Lung (tissue), 12 donors: ENCODE results near the gene GNL2. TPM values are rescaled to one million over a fixed set of nuclear protein-coding genes. Genes with fewer than 3 reads are reported as not detected.
"Not testable (repeated sequence)": the region's sequence is repeated elsewhere in the genome, so short reads cannot be mapped to it uniquely, and the experiment has no call there.

ENCODE experiments used
- ATAC-seq: fragments of 200-7000 bp; cut with Tn5 transposase; one replicate; pipeline ENCODE4 v1.9.1; 2020; ENCODE audit warnings: moderate number of reproducible peaks; ENCODE audit not compliant: insufficient read depth, low FRiP score
- DNase-seq, 3 donors: peaks; one replicate each; pipeline ENCODE4 v3.0.0-alpha.2; 2013 to 2017
- H3K27ac ChIP-seq, 2 donors: one replicate each; pipeline ENCODE4 v1.5.1; 2013; ENCODE audit warnings: mild to moderate bottlenecking in 2 of 2, moderate library complexity in 2 of 2, control low read depth in 1 of 2, inconsistent platforms in 1 of 2, low read depth in 1 of 2, low read length in 1 of 2
- H3K27me3 ChIP-seq, 3 donors: one replicate each; pipeline ENCODE4 v1.5.1; 2013; ENCODE audit warnings: low read length in 2 of 3; ENCODE audit not compliant: control insufficient read depth in 3 of 3, insufficient read depth in 3 of 3
- H3K36me3 ChIP-seq, 4 donors: one replicate each; pipeline ENCODE4 v1.5.1; 2013; ENCODE audit warnings: low read length in 4 of 4, mild to moderate bottlenecking in 1 of 4, moderate library complexity in 1 of 4; ENCODE audit not compliant: control insufficient read depth in 4 of 4, insufficient read depth in 4 of 4
- H3K4me1 ChIP-seq, 5 donors: one replicate each; pipeline ENCODE4 v1.5.1; 2013; ENCODE audit warnings: low read length in 5 of 5, mild to moderate bottlenecking in 2 of 5, moderate library complexity in 1 of 5; ENCODE audit not compliant: control insufficient read depth in 5 of 5, insufficient read depth in 5 of 5
- H3K4me3 ChIP-seq: one replicate; pipeline ENCODE4 v1.5.1; 2013; ENCODE audit warnings: mild to moderate bottlenecking, control low read depth, moderate library complexity
- H3K9ac ChIP-seq, 2 donors: one replicate each; pipeline ENCODE4 v1.5.1; 2013; ENCODE audit warnings: low read length in 2 of 2, control low read depth in 1 of 2; ENCODE audit not compliant: insufficient read depth in 1 of 2
- H3K9me3 ChIP-seq, 4 donors: one replicate each; pipeline ENCODE4 v1.5.1; 2013; ENCODE audit warnings: low read length in 3 of 4, mild to moderate bottlenecking in 1 of 4, moderate library complexity in 1 of 4; ENCODE audit not compliant: control insufficient read depth in 4 of 4, insufficient read depth in 3 of 4
- CTCF ChIP-seq: IDR thresholded peaks from 2 replicates; pipeline ENCODE4 v1.5.1; 2012; ENCODE audit warnings: mild to moderate bottlenecking; ENCODE audit errors: control extremely low read depth, extremely low read depth
- WGBS, 2 donors: extraction: QIAGEN DNeasy Blood & Tissue Kit; methylation state at CpG; one replicate each; pipeline ENCODE4 v1.1.7; 2013; 5-methylcytosine and 5-hydroxymethylcytosine counted together
- polyA plus RNA-seq, 2 donors: library from polyadenylated mRNA; stranded (reverse); fragments of 200-250 nt; gene quantifications; one replicate each; pipeline ENCODE4 v1.2.1, GENCODE V29; 2013
- total RNA-seq, 2 donors: library from RNA; depleted of rRNA in 1 of 2; stranded (reverse); fragments of >200 nt in 1 of 2; gene quantifications; one replicate each; pipeline ENCODE4 v1.2.1, GENCODE V29; 2014 to 2021
- donor health status: control.
- donor health status: control.
- donor health status: Bipolar disorder and iron deficiency.
- donor health status: healthy.
- donor health status: DM: yes; HTN: yes; CAD: no.

Gene GNL2
- total and polyA plus RNA-seq, 4 donors = 39.3 to 148 (median 44.3) TPM

- Histone ChIP-seq H3K9ac (no peak overlapping the region), H3K27ac (no peak overlapping the region), H3K9me3 (no peaks in the 10 kb centered on the region), H3K4me1 (peaks cover 0 to 11% (median 2%) of the 10 kb centered on the region in 5 donors), H3K4me3 (no peak overlapping the region), H3K27me3 (no peaks in the 10 kb centered on the region), H3K36me3 (peaks cover 8 to 21% (median 17%) of the 10 kb centered on the region in 4 donors)
- ATAC-seq = no peak
- 92 to 94% methylated on average over 21 of the region's 21 CpGs for WGBS, 2 donors
- no peak for TF ChIP-seq CTCF
- DNase-seq = peak in 1 of 3 donors; percentile 20
These were observed 34.3 kb downstream of the GNL2 start for GRCh38 chr1:37561133-37562132.

GRCh38 chr1:37560401-37561132, 35.2 kb downstream of the GNL2 start:
- DNase-seq = peak in 2 of 3 donors; percentile 61 to 62
- no peak for TF ChIP-seq CTCF

GRCh38 chr1:37559957-37560379, 35.8 kb downstream of the GNL2 start:
- peaks cover under 1 to 11% (median 7%) of the 10 kb centered on the region in 4 donors for H3K36me3 ChIP-seq
- not testable (repeated sequence) for H3K9me3 ChIP-seq, H3K27me3 ChIP-seq

More at GRCh38 chr1:37560401-37561132, 35.2 kb downstream of the GNL2 start:
- no peaks in the 10 kb centered on the region for H3K27me3 ChIP-seq
- H3K4me3 ChIP-seq = no peak overlapping the region
- H3K9ac ChIP-seq = no peak overlapping the region
- no peak overlapping the region for H3K27ac ChIP-seq
- H3K36me3 ChIP-seq = peaks cover 5 to 15% (median 10%) of the 10 kb centered on the region in 4 donors
- H3K9me3 ChIP-seq = no peaks in the 10 kb centered on the region
- 75 to 83% methylated on average over 10 of the region's 10 CpGs for WGBS, 2 donors
- H3K4me1 ChIP-seq = peaks cover 0 to 14% (median 2%) of the 10 kb centered on the region in 5 donors
- ATAC-seq = no peak

More at GRCh38 chr1:37559957-37560379, 35.8 kb downstream of the GNL2 start:
- 76 to 81% methylated on average over 12 of the region's 12 CpGs for WGBS, 2 donors
- not testable (repeated sequence) for H3K9ac ChIP-seq, H3K4me3 ChIP-seq, DNase-seq, ATAC-seq, H3K27ac ChIP-seq
- peaks cover 0 to 14% (median 2%) of the 10 kb centered on the region in 5 donors for H3K4me1 ChIP-seq
